Subcutaneous abdominal adipose tissue (tissue), 5 donors: ENCODE measurements around the gene PEPD.

Source experiments
- H3K27ac ChIP-seq: one replicate; pipeline ENCODE4 v1.7.0; 2013; ENCODE audit warnings: low read depth, mild to moderate bottlenecking, inconsistent platforms, low read length, moderate library complexity
- H3K27me3 ChIP-seq, 5 donors: one replicate each; pipeline ENCODE4 v1.7.0; 2013; ENCODE audit warnings: low read length in 5 of 5, inconsistent platforms in 1 of 5; ENCODE audit not compliant: control insufficient read depth in 5 of 5, insufficient read depth in 4 of 5
- H3K36me3 ChIP-seq, 5 donors: one replicate each; pipeline ENCODE4 v1.7.0; 2013; ENCODE audit warnings: low read length in 5 of 5; ENCODE audit not compliant: control insufficient read depth in 5 of 5, insufficient read depth in 5 of 5
- H3K4me1 ChIP-seq, 5 donors: one replicate each; pipeline ENCODE4 v1.7.0; 2013; ENCODE audit warnings: low read length in 5 of 5, mild to moderate bottlenecking in 3 of 5, moderate library complexity in 1 of 5; ENCODE audit not compliant: control insufficient read depth in 5 of 5, insufficient read depth in 5 of 5
- H3K4me3 ChIP-seq, 5 donors: one replicate each; pipeline ENCODE4 v1.7.0; 2013; ENCODE audit warnings: low read length in 5 of 5, low read depth in 1 of 5
- H3K9ac ChIP-seq, 5 donors: one replicate each; pipeline ENCODE4 v1.7.0; 2013; ENCODE audit warnings: low read length in 5 of 5, mild to moderate bottlenecking in 4 of 5, moderate library complexity in 3 of 5
- H3K9me3 ChIP-seq, 5 donors: one replicate each; pipeline ENCODE4 v1.7.0; 2013; ENCODE audit warnings: low read length in 5 of 5; ENCODE audit not compliant: control insufficient read depth in 5 of 5
- donor health status: healthy.
- donor health status: healthy.
- donor health status: healthy.
- donor health status: healthy.
- donor health status: healthy.

The PEPD gene

DNA sequence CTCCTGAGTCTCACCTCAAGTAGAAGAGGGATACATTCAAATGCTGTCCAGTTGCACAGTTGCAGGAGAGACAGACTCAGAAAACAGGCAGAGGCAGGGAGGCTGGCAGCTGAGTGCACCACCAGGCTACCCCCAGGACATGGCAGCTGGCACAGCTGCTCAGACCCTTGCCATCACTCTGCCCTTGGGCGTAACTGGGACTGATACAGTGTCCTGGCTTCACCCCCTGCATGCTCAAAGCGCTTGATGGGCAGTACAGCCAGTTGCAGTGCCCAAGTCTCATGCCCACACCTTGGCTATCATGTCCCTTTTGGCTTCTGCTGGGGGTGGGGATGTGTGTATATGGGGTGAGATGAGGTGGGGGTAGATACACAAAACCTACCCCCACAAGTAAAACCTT lies 5.5 kb upstream of the PEPD start:
- no peaks in the 10 kb centered on the region for H3K36me3 ChIP-seq
- peaks cover 17 to 24% (median 19%) of the 10 kb centered on the region in 5 donors for H3K27me3 ChIP-seq
- H3K9ac ChIP-seq = no peak overlapping the region
- no peak overlapping the region for H3K27ac ChIP-seq
- H3K9me3 ChIP-seq = no peaks in the 10 kb centered on the region
- no peak overlapping the region for H3K4me3 ChIP-seq
- H3K4me1 ChIP-seq = peaks cover 4 to 10% (median 6%) of the 10 kb centered on the region in 5 donors

DNA sequence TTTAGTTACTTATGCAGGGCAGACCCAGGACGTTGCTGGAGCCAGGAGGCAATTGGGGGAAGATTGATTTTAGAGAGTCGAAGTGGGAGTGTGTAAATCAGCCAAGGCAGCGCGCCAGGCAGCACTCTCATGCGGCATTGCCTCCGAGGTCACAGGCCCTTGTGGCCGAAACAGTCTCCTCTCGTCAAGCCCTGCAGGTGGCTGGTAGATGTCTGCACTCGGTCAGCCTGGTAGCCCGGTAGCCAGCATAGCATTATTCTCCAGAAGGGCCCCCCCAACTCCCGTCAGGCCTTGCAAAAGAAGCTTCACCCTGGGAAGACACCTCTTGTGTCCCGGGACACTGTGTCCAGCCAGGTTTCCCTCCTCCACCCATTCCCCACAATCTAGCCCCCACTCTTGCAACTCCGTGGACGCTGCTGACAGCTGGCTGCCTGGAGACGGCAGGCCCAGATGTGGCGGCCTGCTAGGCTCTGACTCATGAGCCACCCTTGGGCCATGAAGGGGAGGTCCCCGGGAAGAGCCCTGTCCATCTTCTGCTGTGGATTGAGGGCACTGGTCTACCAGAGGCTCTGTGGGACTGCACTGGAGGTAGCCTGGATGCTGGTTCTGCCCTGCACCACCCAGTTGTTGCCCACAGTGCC lies 2.6 kb upstream of the PEPD start:
- Histone ChIP-seq H3K9ac (no peak overlapping the region), H3K27ac (no peak overlapping the region), H3K4me1 (peaks cover 4 to 32% (median 27%) of the 10 kb centered on the region in 5 donors), H3K4me3 (no peak overlapping the region), H3K36me3 (no peaks in the 10 kb centered on the region), H3K9me3 (no peaks in the 10 kb centered on the region), H3K27me3 (peaks cover 6 to 13% (median 13%) of the 10 kb centered on the region in 5 donors)

DNA sequence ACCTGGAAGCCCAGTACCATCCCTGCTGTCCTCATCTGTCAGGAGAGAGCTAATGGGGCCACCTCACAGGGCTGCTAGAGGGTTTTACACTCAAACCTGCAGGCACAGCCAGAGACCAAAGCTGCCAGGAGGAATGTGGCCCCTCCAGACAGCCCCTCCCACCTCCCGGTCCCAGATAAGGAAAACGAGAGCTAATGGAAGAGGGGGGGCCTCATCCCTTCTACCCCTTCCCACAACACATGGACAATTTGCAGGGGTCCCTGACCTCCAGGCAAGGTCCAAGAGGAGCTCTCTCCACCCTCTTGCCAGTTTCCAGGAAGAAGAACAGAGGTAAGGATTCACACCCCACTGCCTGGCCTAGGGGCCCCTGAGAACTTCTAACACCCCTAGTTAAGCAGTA lies 1.6 kb upstream of the PEPD start:
- Histone ChIP-seq H3K36me3 (no peaks in the 10 kb centered on the region), H3K27ac (no peak overlapping the region), H3K4me1 (peaks cover 4 to 42% (median 36%) of the 10 kb centered on the region in 5 donors), H3K27me3 (peaks cover 2 to 7% (median 5%) of the 10 kb centered on the region in 5 donors), H3K4me3 (no peak overlapping the region), H3K9ac (no peak overlapping the region), H3K9me3 (no peaks in the 10 kb centered on the region)

DNA sequence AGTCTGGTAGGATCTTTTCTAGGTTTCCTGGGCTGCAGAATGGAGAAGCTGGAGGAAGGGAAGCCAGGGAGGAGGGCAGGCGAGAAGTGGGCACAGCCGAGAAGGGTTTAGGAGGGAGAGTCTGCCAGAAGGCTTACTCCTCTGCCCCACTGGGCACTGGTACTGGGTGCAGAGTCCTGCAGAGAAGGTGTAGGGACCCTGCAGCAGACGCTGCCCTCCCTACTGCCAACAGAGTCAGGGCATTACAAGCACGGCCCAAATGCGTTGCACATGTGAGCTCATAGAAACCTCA lies 726 bp upstream of the PEPD start:
- Histone ChIP-seq H3K4me3 (peak overlapping the region; percentile 82 to 92 (median 88)), H3K27me3 (peaks cover 0 to 7% (median 2%) of the 10 kb centered on the region in 5 donors), H3K27ac (no peak overlapping the region), H3K9me3 (no peaks in the 10 kb centered on the region), H3K36me3 (no peaks in the 10 kb centered on the region), H3K9ac (peak overlapping the region in 3 of 5 donors; percentile 65 to 75 (median 68)), H3K4me1 (peaks cover 4 to 49% (median 40%) of the 10 kb centered on the region in 5 donors)

DNA sequence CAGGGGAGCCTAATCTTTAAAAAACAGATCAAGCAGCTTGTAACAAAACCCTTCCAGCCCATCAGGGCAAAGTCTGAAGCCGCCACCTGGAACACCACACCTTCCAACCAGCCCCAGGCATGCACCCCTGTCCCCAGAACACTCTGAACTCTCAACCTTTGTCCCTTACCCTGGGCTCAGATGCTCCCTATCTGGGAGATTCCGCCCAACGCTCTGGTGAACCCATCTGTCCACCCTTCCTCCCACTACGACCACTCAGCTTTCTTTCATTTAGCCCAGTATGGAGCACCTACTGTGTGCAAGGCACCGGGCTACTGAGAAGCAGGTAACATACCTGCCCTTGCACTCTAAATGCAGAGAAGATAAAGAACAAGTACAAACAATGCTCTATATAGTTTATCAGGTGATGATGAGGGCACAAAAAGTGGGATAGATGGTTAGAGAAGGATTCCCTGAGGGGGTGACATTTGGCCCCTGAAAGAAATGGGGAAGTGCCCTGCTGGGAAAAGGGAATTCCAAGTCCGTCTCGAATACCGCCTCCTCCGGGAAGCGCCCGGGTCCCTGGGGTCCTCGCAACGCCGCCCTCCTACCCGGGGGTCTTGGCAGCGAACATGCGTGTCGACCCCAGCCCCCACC lies 629 bp downstream of the PEPD start:
- Histone ChIP-seq H3K27ac (peak overlapping the region; percentile 33), H3K9ac (peak overlapping the region in 4 of 5 donors; percentile 79 to 93 (median 82)), H3K36me3 (no peaks in the 10 kb centered on the region), H3K4me1 (peaks cover 4 to 63% (median 45%) of the 10 kb centered on the region in 5 donors), H3K9me3 (no peaks in the 10 kb centered on the region), H3K27me3 (no peaks in the 10 kb centered on the region), H3K4me3 (peak overlapping the region; percentile 73 to 92 (median 88))

DNA sequence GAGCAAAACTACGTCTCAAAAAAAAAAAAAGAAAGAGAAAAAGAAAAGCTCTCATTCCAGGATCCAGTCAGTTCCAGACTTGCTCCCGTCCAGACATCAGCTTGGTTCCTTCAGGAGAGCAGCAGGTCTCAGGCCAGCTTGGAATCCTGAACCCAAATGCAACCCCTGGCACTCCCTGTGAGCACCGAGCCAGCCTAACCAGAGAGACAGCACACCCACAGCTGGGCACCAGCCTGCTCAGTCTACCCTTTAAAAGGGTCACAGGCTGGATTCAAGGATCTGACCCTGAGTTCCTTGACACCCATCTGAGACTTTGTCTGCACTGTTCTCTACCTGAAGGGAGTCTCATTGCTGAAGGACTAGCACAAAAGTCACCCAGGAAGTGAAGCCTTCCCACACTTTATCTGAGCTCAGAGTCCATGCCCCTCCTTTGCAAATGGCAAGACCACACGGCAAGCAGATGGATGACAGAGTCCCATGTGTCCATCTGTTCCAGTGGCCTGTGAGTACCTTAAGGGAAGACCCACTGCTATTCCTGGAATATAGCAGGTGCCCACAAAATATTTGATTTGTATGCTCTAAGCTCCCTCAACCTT lies 1.4 kb downstream of the PEPD start:
- Histone ChIP-seq H3K4me3 (peak overlapping the region; percentile 73 to 92 (median 88)), H3K36me3 (no peaks in the 10 kb centered on the region), H3K9me3 (no peaks in the 10 kb centered on the region), H3K27me3 (no peaks in the 10 kb centered on the region), H3K4me1 (peaks cover 5 to 71% (median 53%) of the 10 kb centered on the region in 5 donors), H3K27ac (no peak overlapping the region), H3K9ac (peak overlapping the region in 2 of 5 donors; percentile 79 to 93)

DNA sequence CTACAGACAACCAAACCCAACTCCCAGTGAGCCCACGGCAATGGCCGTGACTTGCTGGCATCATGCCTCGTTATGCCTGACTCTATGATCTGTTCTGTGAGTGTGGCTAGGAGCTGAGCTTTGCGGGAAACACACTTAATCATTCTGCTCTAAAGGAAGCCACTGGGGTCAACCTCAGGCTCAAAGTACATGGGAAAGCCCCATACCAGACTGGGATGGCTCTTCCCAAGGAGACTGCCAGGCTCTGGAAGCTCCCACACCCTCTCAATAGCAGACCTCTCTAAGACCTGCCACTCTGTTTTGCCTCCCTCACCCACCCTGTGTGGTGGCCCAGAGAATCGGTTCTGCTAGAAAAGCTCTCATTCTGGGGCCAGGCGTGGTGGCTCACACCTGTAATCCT lies 2.2 kb downstream of the PEPD start:
- H3K4me3 ChIP-seq = no peak overlapping the region
- no peak overlapping the region for H3K27ac ChIP-seq
- H3K27me3 ChIP-seq = no peaks in the 10 kb centered on the region
- no peaks in the 10 kb centered on the region for H3K9me3 ChIP-seq
- H3K9ac ChIP-seq = no peak overlapping the region
- peaks cover 0 to under 1% (median 0%) of the 10 kb centered on the region in 5 donors for H3K36me3 ChIP-seq
- H3K4me1 ChIP-seq = peaks cover 6 to 78% (median 61%) of the 10 kb centered on the region in 5 donors

DNA sequence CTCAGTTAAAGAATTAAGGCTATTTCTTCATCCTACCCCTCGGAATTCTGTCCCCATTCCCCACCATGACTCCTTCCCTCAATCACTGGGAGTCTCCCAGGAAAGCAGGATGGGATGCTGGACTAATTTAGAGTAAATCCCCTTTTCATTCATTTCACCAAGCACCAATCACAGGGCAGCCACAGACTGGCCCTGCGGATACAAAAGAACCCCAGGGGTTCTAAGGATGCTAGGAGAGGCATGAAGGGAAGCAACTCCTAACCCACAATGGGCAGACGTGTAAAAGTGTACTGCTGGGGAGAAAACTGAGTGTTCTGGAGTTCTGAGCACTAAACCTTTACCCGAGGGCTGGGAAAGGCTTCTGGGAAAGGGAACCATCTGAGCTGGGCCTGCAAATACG lies 3.0 kb downstream of the PEPD start:
- Histone ChIP-seq H3K36me3 (peaks cover 0 to 4% (median 0%) of the 10 kb centered on the region in 5 donors), H3K9me3 (no peaks in the 10 kb centered on the region), H3K27me3 (no peaks in the 10 kb centered on the region), H3K4me1 (peaks cover 6 to 83% (median 68%) of the 10 kb centered on the region in 5 donors), H3K27ac (no peak overlapping the region), H3K4me3 (no peak overlapping the region), H3K9ac (no peak overlapping the region)

DNA sequence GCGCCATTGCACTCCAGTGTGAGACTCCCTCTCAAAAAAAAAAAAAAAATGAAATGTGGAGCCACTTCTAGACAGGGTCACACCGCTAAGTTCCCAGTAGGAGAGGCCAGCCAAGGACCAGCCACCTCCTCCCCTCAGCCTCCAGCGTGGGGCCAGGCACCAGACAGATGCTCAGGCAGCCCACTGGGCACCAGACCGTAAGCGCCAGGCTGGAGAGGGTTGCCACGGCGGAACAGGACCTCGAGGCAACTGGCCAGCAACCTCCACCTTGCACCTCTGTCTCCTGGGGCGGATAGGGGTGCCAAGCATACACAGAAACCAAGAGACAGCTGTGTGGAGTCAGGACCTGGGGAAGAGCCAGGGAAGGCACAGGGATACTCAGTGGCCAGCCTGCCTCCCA lies 3.7 kb downstream of the PEPD start:
- H3K9me3 ChIP-seq = no peaks in the 10 kb centered on the region
- peaks cover 6 to 90% (median 74%) of the 10 kb centered on the region in 5 donors for H3K4me1 ChIP-seq
- H3K9ac ChIP-seq = no peak overlapping the region
- no peak overlapping the region for H3K27ac ChIP-seq
- no peak overlapping the region for H3K4me3 ChIP-seq
- peaks cover 0 to 4% (median 0%) of the 10 kb centered on the region in 5 donors for H3K36me3 ChIP-seq
- H3K27me3 ChIP-seq = no peaks in the 10 kb centered on the region

DNA sequence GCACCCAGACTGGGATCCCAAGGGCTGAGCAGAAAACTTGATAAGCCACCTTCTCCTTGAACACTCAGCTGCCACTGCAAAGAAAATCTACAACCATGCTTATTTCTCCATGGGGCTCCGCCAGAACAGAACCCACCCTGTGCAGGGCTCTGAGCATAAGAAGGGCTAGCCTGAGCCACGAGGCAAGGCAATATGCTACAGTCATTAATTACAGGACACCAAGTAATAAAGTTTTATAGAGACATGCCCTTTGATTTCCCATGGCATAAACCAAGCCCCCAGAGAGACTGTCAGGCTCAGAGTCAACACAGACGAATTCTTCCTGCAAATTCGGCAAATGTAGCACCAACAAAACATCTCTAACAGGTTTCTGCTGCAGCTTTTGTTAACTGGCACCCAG lies 5.7 kb downstream of the PEPD start:
- Histone ChIP-seq H3K9ac (no peak overlapping the region), H3K9me3 (no peaks in the 10 kb centered on the region), H3K4me3 (no peak overlapping the region), H3K4me1 (peaks cover 2 to 83% (median 63%) of the 10 kb centered on the region in 5 donors), H3K27ac (no peak overlapping the region), H3K36me3 (peaks cover 0 to 20% (median 16%) of the 10 kb centered on the region in 5 donors), H3K27me3 (no peaks in the 10 kb centered on the region)
